HTR-8/SVneo (cell line): ENCODE measurements around the gene ACY1.
A peak's percentile ranks its signal among the peaks of the same experiment; 100 is the strongest.
"Not testable (repeated sequence)": the region's sequence is repeated elsewhere in the genome, so short reads cannot be mapped to it uniquely, and the experiment has no call there.

Source experiments
- DNase-seq: peaks from one replicate; pipeline ENCODE4 v3.0.0; 2011; ENCODE audit warnings: low spot score, mixed read lengths; ENCODE audit not compliant: insufficient read length
- FAIRE-seq: peaks from 2 replicates; lab custom pipeline; 2011; peaks lifted over from hg19 to GRCh38; lab: Jason Lieb, UNC

Gene ACY1

GRCh38 chr3:52021489-52022268, 38.3 kb downstream of the ACY1 start:
- DNase-seq = no peak

GRCh38 chr3:52022323-52023100, 39.2 kb downstream of the ACY1 start:
- peak; percentile 69 for FAIRE-seq
- no peak for DNase-seq

More at GRCh38 chr3:52021489-52022268, 38.3 kb downstream of the ACY1 start:
- no peak for FAIRE-seq

- peak; percentile 58 for FAIRE-seq
Observed at GRCh38 chr3:52023101-52023770, 39.9 kb downstream of the ACY1 start.

GRCh38 chr3:52023860-52024764, 40.8 kb downstream of the ACY1 start:
- FAIRE-seq (no peak), DNase-seq (no peak)

More at GRCh38 chr3:52023101-52023770, 39.9 kb downstream of the ACY1 start:
- no peak for DNase-seq

GRCh38 chr3:52024765-52025452, 41.6 kb downstream of the ACY1 start:
- DNase-seq (no peak), FAIRE-seq (no peak)

GRCh38 chr3:52025453-52025852, 42.1 kb downstream of the ACY1 start:
- DNase-seq (no peak), FAIRE-seq (peak; percentile 55)

- FAIRE-seq = no peak
- DNase-seq = no peak
Observed at GRCh38 chr3:52026041-52026440, 42.7 kb downstream of the ACY1 start.

GRCh38 chr3:52028572-52028971, 45.2 kb downstream of the ACY1 start:
- peak; percentile 57 for FAIRE-seq
- DNase-seq = no peak

- no peak for FAIRE-seq
Observed at GRCh38 chr3:52029053-52029452, 45.7 kb downstream of the ACY1 start.

GRCh38 chr3:52029535-52029934, 46.2 kb downstream of the ACY1 start:
- DNase-seq (no peak), FAIRE-seq (no peak)

More at GRCh38 chr3:52029053-52029452, 45.7 kb downstream of the ACY1 start:
- no peak for DNase-seq

- FAIRE-seq (no peak), DNase-seq (no peak)
Observed at GRCh38 chr3:52030714-52031310, 47.5 kb downstream of the ACY1 start.

GRCh38 chr3:52031896-52032295, 48.6 kb downstream of the ACY1 start:
- FAIRE-seq = no peak

GRCh38 chr3:52032702-52033408, 49.5 kb downstream of the ACY1 start:
- DNase-seq = no peak
- FAIRE-seq = no peak

More at GRCh38 chr3:52031896-52032295, 48.6 kb downstream of the ACY1 start:
- no peak for DNase-seq

GRCh38 chr3:52033748-52034147, 50.4 kb downstream of the ACY1 start:
- FAIRE-seq, DNase-seq: not testable (repeated sequence)

- DNase-seq (no peak), FAIRE-seq (no peak)
Observed at GRCh38 chr3:52034212-52034611, 50.9 kb downstream of the ACY1 start.

- DNase-seq (no peak), FAIRE-seq (no peak)
Observed at GRCh38 chr3:52034651-52035050, 51.3 kb downstream of the ACY1 start.

- DNase-seq = no peak
- no peak for FAIRE-seq
Observed at GRCh38 chr3:52036222-52036694, 52.9 kb downstream of the ACY1 start.

GRCh38 chr3:52036829-52037228, 53.5 kb downstream of the ACY1 start:
- peak; percentile 44 for FAIRE-seq
- DNase-seq = no peak
